Stimulated activated CD8-positive, alpha-beta memory T cell treated with anti-CD3 and anti-CD28 coated beads, Interleukin-12 subunit alpha, Interleukin-12 subunit beta, amount 100 ng/mL, for 1 hour (primary cell): ENCODE measurements around the gene NRGN.

Experiments used
- DNase-seq: peaks from one replicate; pipeline ENCODE4 v3.0.0-alpha.2; 2020; ENCODE audit warnings: low read depth

Gene NRGN

GRCh38 chr11:124740277-124740882 is 638 bp downstream of the NRGN start:
- DNase-seq, result no peak

DNA sequence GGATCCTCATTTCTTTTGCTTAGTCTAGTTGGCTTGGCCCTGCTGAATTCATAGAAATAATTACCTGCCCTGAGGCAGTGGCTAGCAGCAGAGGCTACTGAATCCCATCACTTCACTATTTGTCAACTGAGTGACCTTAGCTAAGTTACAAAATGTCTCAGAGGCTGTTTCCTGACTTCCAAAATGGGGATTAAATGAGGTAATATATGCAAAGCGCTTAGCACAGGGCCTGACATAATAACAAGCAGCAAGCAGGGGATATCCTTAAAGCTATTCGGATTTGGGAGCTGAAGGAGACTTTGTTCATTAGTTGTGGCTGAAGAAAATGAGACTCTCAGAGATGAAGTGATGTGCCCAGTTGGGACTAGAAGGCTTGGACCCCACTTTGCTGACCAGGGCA is 2.8 kb downstream of the NRGN start:
- no peak for DNase-seq

DNA sequence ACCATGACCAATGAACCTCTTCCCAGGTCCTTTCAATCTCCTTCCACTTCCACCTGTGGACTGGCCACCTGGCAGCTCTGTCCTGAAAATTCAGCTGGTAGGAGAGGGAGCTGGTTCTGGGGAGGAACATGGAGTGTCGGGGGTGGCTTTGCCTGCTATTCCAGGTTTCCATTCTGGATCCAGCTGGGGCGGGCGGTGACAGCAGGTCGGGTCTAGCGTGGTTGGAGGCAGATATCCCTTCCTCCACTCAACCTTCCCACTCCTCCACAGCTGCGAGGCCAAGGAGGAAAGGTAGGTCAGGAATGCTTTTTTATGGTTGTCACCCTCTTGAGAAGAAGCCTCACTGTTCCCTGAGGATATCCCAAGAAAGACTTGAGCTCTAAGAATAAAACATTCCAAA is 3.3 kb downstream of the NRGN start:
- no peak for DNase-seq

DNA sequence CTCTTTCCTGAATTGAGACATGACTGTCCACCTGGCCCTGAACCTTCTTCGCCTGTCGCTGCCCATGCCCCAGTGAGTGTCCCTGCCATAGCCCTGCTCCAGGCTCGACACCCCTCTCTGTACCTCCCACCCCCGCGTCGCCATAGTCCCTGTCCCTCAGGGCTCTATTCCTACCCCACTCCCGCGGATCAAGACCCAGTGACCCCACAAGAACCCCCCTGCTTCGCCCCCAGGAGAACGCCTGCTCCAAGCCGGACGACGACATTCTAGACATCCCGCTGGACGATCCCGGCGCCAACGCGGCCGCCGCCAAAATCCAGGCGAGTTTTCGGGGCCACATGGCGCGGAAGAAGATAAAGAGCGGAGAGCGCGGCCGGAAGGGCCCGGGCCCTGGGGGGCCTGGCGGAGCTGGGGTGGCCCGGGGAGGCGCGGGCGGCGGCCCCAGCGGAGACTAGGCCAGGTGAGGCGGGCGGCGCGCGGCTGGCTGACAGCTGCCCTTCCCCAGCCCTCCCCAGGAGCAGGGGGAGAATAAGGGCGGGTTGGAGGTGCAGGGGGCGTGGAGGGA is 5.6 kb downstream of the NRGN start:
- DNase-seq, result no peak

- DNase-seq, result no peak
Observed at GRCh38 chr11:124745835-124746620, 6.3 kb downstream of the NRGN start.

DNA sequence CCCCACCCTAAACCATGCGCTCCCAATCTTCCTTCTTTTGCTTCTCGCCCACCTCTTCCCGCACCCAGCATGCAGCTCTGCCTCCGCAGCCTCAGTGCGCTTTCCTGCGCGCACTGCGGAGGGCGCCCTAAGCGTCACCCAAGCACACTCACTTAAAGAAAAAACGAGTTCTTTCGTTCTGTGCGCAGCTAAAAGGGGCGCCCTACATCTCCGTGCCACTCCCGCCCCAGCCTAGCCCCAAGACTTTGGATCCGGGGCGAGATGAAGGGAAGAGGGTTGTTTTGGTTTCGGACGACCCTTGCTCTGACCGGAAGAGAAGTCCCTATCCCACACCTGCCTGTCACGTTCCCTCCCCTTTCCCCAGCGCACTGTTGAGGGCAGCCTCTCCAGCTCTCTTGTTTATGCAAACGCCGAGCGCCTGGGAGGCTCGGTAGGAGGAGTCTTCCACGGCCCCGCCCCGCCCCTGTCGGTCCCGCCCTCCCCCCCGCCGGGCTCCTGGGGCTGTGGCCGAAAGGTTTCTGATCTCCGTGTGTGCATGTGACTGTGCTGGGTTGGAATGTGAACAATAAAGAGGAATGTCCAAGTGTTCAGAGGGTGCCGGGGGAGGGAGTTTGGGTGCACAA is 7.0 kb downstream of the NRGN start:
- DNase-seq, result peak; percentile 65

DNA sequence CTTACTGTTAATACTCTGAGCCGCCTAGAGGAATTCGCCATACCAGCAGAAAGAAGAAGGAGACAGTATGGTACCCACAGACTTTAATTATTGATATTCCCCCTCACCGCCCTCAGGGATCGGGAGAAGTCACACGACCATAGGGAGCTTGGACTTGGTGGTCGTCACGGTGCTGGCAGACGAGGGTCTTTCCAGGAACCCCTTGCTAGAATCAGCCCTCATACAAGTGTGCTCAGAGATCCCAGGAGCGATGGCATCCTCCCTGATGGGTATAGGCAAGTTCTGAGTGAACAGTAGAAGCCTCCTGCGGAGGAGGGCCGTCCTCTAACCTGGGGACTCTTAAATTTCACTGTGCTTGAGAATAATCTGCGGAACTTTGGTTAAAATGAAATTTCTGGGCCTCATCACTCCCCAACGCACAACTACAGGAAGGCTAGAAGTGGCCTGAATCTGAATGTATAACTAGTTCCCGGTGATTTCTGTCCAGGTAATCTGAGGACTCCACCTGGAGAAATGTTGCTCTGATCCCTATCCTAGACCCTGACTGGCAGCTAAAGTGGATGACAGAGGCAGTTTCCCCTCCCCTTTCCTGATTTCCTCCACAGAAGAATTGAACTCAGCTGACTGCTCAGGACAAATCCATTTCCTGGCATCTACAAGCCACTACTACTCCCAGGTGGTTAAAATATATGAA is 7.8 kb downstream of the NRGN start:
- DNase-seq, result no peak

- no peak for DNase-seq
Observed at GRCh38 chr11:124748100-124748418, 8.3 kb downstream of the NRGN start.

- DNase-seq, result no peak
Observed at GRCh38 chr11:124748481-124749343, 9.0 kb downstream of the NRGN start.

DNA sequence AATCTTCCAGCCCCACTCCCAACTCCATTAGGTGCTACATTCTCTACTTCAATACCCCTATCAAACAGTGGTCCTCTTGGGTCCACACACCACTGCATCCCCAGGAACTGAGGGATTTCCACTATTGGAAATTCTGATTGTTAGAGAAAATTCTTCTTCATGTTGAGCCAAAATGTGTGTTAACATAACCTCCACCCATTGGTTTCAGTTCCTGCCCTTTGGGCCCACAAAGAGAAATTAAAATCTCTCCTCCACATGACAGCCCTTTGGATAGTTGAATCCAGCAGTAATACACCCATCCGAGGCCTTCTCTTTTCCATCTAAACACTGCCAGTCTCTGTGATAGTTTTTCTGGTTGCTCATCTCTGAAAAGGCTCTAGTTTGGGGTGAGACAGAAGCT is 10.2 kb downstream of the NRGN start:
- no peak for DNase-seq

DNA sequence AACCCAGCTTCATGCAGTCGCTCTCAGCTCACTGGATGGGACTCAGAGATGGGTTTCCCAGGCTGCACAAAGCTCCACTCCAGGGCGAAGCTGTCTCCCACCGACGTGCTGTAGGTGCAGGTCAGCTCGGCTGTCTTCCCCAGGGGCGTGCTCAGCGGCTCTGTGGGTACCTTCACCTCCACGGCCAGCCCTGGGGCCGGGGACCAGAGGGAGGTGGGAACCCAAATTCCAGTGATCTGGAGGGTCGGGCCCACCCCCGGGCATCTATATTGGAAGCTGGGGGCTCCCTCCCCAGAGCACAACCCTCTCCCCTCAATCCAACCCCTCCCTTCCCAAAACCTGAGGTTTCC is 11.6 kb downstream of the NRGN start:
- DNase-seq, result no peak

GRCh38 chr11:124751741-124752470 is 12.2 kb downstream of the NRGN start, which contains the start of gene VSIG2:
Gene VSIG2 (minus strand): TSS chr11:124752255. CDS start chr11:124752137, 118 bp downstream.
- DNase-seq, result no peak

DNA sequence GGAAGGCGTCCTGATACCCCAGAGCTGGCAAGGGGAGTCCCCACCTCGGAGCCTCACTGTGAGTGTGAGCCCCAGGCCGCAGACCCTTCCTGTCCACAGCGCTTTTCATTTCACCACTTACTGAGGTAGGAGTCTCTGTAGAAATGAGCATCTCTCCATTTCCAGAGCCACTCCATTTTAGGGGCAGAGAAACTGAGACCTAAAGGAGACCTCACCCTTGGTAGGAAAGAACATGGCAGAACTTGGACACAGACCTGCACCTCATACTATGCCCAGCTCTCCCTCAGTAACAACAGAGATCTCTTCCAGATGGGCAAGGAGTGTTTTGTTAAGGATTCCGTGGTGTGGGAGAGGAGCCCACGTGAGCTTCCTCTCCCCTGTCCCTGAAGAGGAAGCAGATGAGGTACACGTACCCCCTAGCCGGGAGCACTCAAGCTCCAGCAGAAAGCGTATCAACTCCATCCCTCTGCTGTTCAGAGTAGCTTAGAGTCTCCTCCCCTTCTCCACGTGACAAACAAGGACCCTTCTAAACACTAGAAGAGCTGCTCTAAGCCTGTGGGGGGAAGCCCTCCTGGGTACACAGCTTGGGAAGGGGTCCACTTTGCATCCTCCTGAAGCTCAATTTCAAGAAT is 12.8 kb downstream of the NRGN start:
- no peak for DNase-seq

DNA sequence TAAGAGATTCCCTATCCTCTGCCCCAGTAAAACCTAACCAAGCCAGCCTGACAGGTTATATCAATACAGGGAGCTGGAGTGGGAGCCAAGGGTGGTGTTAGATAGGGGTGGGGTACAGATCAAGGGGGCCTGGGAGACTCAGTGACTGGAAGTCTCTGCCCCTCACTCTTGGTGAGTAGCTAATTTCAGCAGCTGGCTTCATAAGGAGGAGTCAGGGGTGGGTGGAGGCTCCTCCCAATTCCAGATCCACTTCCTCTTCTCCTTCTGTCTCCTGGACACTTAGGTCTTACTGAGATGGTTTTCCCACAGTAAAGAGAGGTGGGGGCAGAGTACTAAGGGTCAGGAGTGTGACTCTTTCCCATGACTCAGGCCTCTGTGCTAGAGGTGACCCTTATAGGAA is 13.5 kb downstream of the NRGN start:
- DNase-seq, result no peak

DNA sequence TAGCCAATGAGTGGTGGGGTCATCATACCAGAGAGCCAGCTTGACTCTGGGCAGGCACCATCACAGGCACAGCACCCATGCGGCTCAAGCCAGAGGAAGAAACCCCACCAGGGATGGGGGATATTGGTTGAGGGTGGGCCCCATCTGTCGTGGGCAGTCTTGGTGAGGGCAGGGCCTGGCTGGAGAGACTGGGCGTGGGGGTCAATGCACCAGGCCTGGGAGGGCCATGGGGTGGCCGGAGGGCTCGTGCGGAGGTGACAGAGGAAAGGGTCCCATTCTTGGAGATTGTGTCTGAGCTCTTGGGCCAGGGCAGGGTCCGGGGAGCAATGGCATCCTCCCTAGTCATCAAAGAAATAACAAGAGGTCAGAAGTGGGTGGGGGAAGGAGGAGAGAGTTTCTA is 13.9 kb downstream of the NRGN start:
- DNase-seq, result no peak

GRCh38 chr11:124754309-124754708 is 14.6 kb downstream of the NRGN start:
- DNase-seq, result no peak

DNA sequence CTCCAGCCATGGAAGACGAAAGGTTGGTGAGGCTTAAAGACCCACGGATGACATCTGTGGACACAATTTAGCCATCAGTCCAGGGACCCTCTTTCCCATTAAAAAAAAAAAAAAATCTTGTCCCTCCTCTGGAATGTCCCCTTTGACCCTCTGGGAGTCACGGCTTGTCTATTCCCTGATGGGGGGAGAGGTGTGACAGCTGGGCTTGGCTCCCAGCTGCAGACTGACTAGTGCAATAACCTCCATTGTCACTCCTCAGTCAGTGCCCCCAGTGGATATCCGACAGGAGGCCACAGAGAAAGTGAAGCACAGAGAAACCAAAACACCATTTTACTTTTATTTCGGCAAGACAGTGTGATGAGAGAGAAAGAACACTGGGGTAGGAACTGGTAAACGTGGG is 15.0 kb downstream of the NRGN start:
- no peak for DNase-seq

DNA sequence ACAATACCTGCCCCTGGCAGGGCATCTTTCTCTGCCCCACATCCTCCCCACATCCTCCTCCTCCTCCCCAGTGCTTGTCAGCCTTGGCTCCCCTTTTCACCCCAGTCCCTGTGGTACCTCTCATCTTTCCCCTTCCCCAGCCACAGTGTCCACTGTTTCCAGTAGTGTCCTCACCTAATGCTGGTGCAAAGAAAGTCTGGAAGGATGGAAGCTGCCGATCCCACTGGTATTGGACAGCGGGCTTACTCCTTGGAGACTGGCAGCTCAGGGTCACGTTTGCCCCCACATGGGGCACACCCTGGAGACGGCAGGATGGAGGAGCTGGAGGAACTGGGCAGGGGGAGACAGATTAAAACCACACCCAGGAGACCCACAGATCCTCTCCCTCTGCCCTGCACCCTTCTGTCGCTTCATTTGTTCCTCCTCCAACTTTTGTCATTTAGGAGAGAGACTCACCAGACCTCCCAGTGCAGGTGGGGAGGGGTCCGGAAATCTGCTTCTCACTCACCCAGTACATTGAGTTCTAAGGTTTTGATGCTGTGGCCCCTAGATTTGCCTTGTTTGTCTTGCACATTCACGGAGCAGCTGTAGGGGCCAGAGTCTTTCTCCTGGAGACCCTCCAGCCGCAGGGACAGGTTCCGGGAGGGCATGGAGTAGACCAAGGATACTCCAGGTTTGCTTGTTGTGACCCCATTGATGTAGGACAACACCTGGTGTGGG is 16.5 kb downstream of the NRGN start:
- no peak for DNase-seq

DNA sequence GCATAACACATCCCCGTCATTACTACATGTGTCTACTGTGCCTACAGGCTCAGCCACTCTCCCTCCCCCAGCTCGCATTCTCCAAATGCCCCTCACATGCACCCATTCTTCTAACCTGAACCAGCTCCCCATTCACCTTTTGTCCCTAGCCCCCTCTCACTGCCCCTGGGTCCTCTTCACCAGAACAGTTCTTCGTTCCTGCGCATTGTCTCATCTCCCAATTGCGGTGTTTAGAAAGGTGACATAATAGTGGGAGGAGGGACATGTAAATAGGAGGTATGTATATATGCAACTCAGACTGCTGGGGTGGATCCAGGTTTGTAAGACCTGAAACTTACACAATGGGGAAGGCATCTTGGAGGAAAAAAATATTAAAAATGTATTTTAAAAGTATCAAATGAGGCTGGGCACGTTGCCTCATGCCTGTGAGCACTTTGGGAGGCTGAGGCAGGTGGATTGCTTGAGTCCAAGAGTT is 17.0 kb downstream of the NRGN start:
- DNase-seq, result no peak

- DNase-seq, result no peak
Observed at GRCh38 chr11:124757320-124757719, 17.6 kb downstream of the NRGN start.
